Uterus (tissue), 2 donors: ENCODE measurements around the gene RBM42.

Experiments used
- POLR2A ChIP-seq, 2 donors: fragments of 450-650 bp; IDR thresholded peaks; one replicate each; pipeline ENCODE4 v1.6.1; 2016; ENCODE audit warnings: antibody characterized with exemption in 2 of 2, mild to moderate bottlenecking in 1 of 2, moderate library complexity in 1 of 2
- TF ChIP-seq, protein P1 (sequence below), 4 experiments: fragments of 200-600 bp in 2 of 4; fragments of 450-650 bp in 2 of 4; sonication (generic) in 2 of 4; IDR thresholded peaks; one replicate each; pipeline ENCODE4 v1.5.1; 2016 to 2019; ENCODE audit warnings: antibody characterized with exemption in 4 of 4, mild to moderate bottlenecking in 2 of 4, moderate library complexity in 1 of 4

DNA sequence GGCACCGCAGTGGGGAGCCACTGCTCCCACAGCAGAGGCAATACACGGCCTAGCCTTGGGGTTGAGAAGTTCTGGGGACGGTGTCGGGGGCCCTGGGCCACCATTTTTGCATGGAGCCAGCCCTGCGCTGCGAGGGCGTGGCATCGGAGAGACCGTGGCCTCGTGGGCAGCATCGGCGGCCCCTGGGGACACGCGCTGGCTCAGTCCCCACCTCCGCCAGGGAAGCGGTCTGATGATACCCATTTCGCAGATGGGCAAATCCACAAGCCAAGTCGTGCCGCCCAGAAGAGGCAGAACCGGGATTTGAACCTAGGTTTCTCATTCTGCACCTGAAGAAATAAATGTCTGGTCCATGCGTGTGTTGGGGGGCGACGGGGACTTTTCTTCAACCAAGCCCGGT, 36.3 kb downstream of the RBM42 start:
- TF ChIP-seq, protein P1, sequence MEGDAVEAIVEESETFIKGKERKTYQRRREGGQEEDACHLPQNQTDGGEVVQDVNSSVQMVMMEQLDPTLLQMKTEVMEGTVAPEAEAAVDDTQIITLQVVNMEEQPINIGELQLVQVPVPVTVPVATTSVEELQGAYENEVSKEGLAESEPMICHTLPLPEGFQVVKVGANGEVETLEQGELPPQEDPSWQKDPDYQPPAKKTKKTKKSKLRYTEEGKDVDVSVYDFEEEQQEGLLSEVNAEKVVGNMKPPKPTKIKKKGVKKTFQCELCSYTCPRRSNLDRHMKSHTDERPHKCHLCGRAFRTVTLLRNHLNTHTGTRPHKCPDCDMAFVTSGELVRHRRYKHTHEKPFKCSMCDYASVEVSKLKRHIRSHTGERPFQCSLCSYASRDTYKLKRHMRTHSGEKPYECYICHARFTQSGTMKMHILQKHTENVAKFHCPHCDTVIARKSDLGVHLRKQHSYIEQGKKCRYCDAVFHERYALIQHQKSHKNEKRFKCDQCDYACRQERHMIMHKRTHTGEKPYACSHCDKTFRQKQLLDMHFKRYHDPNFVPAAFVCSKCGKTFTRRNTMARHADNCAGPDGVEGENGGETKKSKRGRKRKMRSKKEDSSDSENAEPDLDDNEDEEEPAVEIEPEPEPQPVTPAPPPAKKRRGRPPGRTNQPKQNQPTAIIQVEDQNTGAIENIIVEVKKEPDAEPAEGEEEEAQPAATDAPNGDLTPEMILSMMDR (IDR thresholded peaks at IDR 0.05), result no peak
- no peak for TF ChIP-seq POLR2A (IDR thresholded peaks at IDR 0.05)
